Neural crest cell (in vitro differentiated cells): ENCODE results near the gene NFATC3. TPM values are rescaled to one million over a fixed set of nuclear protein-coding genes. Genes with fewer than 3 reads are reported as not detected.

Source experiments
- DNase-seq: peaks from one replicate; pipeline ENCODE4 v3.0.0; 2021; ENCODE audit warnings: low read depth, mixed read lengths, low spot score
- H3K27ac Mint-ChIP-seq: one replicate; pipeline ENCODE4 v1.8.0; 2021; ENCODE audit warnings: mild to moderate bottlenecking, mixed read lengths; ENCODE audit not compliant: unreplicated experiment
- H3K27me3 Mint-ChIP-seq: 2 replicates; pipeline ENCODE4 v1.8.0; 2021; ENCODE audit warnings: low read depth, mild to moderate bottlenecking, mixed read lengths
- H3K36me3 Mint-ChIP-seq: 2 replicates; pipeline ENCODE4 v1.8.0; 2021; ENCODE audit warnings: low read depth, mild to moderate bottlenecking, mixed read lengths
- H3K4me1 Mint-ChIP-seq: 2 replicates; pipeline ENCODE4 v1.8.0; 2021; ENCODE audit warnings: mixed read lengths
- H3K4me3 Mint-ChIP-seq: one replicate; pipeline ENCODE4 v1.8.0; 2021; ENCODE audit warnings: mild to moderate bottlenecking, mixed read lengths
- H3K9me3 Mint-ChIP-seq: 2 replicates; pipeline ENCODE4 v1.8.0; 2021; ENCODE audit warnings: mixed read lengths
- CTCF ChIP-seq: fragments of 200-600 bp; sonication (generic); conservative IDR thresholded peaks from 2 replicates; pipeline ENCODE4 v1.5.0; 2021; ENCODE audit warnings: antibody characterized with exemption, mild to moderate bottlenecking
- total RNA-seq: library from RNA; stranded (reverse); gene quantifications from 2 replicates; pipeline ENCODE4 v1.2.1, GENCODE V29; 2021

The NFATC3 gene
- total RNA-seq, 1 donor from 2014 or later = 64.9 TPM

- TF ChIP-seq CTCF = no peak
- DNase-seq = no peak
- Mint-ChIP-seq H3K27me3 (no peaks in the 10 kb centered on the region), H3K36me3 (no peaks in the 10 kb centered on the region), H3K27ac (peak overlapping the region; percentile 99), H3K4me1 (peaks cover 35% of the 10 kb centered on the region), H3K9me3 (no peaks in the 10 kb centered on the region), H3K4me3 (peak overlapping the region; percentile 100)
Observed at GRCh38 chr16:68083861-68084503, 1.2 kb upstream of the NFATC3 start.

GRCh38 chr16:68084504-68085258 lies 489 bp upstream of the NFATC3 start:
- H3K27ac Mint-ChIP-seq = peak overlapping the region; percentile 99
- H3K36me3 Mint-ChIP-seq = no peaks in the 10 kb centered on the region
- TF ChIP-seq CTCF = peak; percentile 21
- DNase-seq = peak; percentile 84
- peak overlapping the region; percentile 100 for H3K4me3 Mint-ChIP-seq
- H3K27me3 Mint-ChIP-seq = no peaks in the 10 kb centered on the region
- no peaks in the 10 kb centered on the region for H3K9me3 Mint-ChIP-seq
- H3K4me1 Mint-ChIP-seq = peaks cover 36% of the 10 kb centered on the region

GRCh38 chr16:68086336-68086841 lies 1.2 kb downstream of the NFATC3 start:
- no peaks in the 10 kb centered on the region for H3K27me3 Mint-ChIP-seq
- H3K27ac Mint-ChIP-seq = no peak overlapping the region
- no peaks in the 10 kb centered on the region for H3K9me3 Mint-ChIP-seq
- DNase-seq = no peak
- H3K4me3 Mint-ChIP-seq = peak overlapping the region; percentile 100
- no peak for TF ChIP-seq CTCF
- H3K36me3 Mint-ChIP-seq = no peaks in the 10 kb centered on the region
- H3K4me1 Mint-ChIP-seq = peaks cover 36% of the 10 kb centered on the region

- peak overlapping the region; percentile 100 for H3K4me3 Mint-ChIP-seq
- H3K4me1 Mint-ChIP-seq = peaks cover 41% of the 10 kb centered on the region
- no peaks in the 10 kb centered on the region for H3K36me3 Mint-ChIP-seq
- H3K27me3 Mint-ChIP-seq = no peaks in the 10 kb centered on the region
- no peaks in the 10 kb centered on the region for H3K9me3 Mint-ChIP-seq
- TF ChIP-seq CTCF = no peak
- H3K27ac Mint-ChIP-seq = no peak overlapping the region
- DNase-seq = no peak
Observed at GRCh38 chr16:68086860-68087268, 1.7 kb downstream of the NFATC3 start.

DNA sequence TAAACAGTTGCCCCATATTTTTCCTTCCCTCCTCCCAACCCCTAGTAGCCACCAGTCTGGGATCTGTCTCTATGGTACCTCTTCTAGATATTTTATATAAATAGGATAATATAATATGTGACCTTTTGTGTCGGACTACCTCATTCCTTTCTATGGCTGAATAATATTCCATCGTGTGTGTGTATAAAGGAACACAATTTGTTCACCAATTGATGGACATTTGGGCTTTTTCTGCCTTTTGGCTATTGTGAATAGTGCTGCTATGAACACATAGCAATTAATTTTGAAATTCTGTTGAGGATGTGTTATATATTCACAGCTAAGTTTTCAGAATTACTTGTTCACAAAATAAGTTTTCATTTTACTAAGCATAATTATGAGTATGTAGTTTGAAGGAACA lies 2.5 kb downstream of the NFATC3 start:
- Mint-ChIP-seq H3K4me3 (peak overlapping the region; percentile 75), H3K4me1 (peaks cover 42% of the 10 kb centered on the region), H3K36me3 (no peaks in the 10 kb centered on the region), H3K27me3 (no peaks in the 10 kb centered on the region), H3K9me3 (no peaks in the 10 kb centered on the region), H3K27ac (no peak overlapping the region)
- no peak for DNase-seq
- TF ChIP-seq CTCF = no peak
